ENCODE data around the gene FAM136A. TPM values are rescaled to one million over a fixed set of nuclear protein-coding genes. Genes with fewer than 3 reads are reported as not detected.
A peak's percentile ranks its signal among the peaks of the same experiment; 100 is the strongest.

Gene FAM136A
- total and polyA plus RNA-seq, 2 of the 13 experiments (the other 11 are each of a cell fraction or from before 2014, with no cell fraction given): 77.8 to 126 TPM

DNA sequence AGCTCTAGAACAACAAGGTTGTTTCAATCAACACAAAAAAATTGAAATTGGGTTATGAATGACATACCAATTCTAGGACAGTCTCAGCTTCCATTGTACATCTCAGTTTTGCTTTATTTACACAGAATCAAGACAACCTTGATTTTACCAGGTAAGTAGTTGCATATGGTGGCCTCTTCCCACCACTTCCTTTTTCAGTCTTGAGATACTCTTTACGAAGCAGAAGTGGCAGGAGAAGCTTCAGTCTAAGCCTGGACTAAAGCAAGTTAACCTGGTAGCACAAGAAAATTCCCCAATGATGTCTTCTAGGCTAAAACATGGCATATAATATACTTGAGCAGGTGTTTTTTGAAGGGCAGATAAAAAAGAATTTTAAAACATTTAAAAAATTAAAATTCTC is 10.7 kb upstream of the FAM136A start:
- Histone ChIP-seq H3K9ac (ENCODE audit: insufficient read depth, low read depth, low read length) (no peak overlapping the region), H3K27ac (ENCODE audit: extremely low read length, insufficient read depth, low read length) (no peak overlapping the region), H3K27me3 (ENCODE audit: control insufficient read depth in 1 of 2, insufficient read depth in 2 of 2, low read length in 2 of 2) (peaks cover 0 to 9% of the 10 kb centered on the region in 2 experiments; a peak in 1 of 5 replicates), H3K4me3 (replicated peaks in 1 of 3; ENCODE audit: insufficient read depth in 1 of 3, low read depth in 2 of 3, low read length in 3 of 3) (no peak overlapping the region), H3K4me1 (ENCODE audit: insufficient read depth, low read length) (no peaks in the 10 kb centered on the region), H2AFZ (ENCODE audit: low read length) (no peak overlapping the region), H3K4me2 (ENCODE audit: low read depth, low read length) (no peak overlapping the region), H3K36me3 (replicated peaks in 1 of 2; ENCODE audit: control insufficient read depth in 1 of 2, insufficient read depth in 2 of 2, low read length in 2 of 2) (no peaks in the 10 kb centered on the region), H3K79me2 (ENCODE audit: insufficient read depth, low read length) (no peaks in the 10 kb centered on the region), H4K20me1 (ENCODE audit: insufficient read depth, low read length) (no peaks in the 10 kb centered on the region), H3K9me3 (ENCODE audit: low read length) (no peaks in the 10 kb centered on the region)
- WGBS (ENCODE audit: low lambda C conversion rate): 15% methylated on average over 1 of the region's 1 CpG
- intact Hi-C loops (cut with micrococcal nuclease; ENCODE audit: unreplicated experiment) (no loop called here), in situ Hi-C loops (cut with HindIII; ENCODE audit: extremely low pct_ligation_motif_present, low pct_unique_long_range_greater_than_20kb) (no loop called here)
- TF ChIP-seq NR2F2 (IDR thresholded peaks at IDR 0.05; ENCODE audit: borderline replicate concordance, low read depth) (no peak), ZNF207 (IDR thresholded peaks at IDR 0.05; ENCODE audit: borderline replicate concordance) (no peak), TP53 (CRISPR knock-in tag; conservative IDR thresholded peaks at IDR 0.05) (no peak), IRF1 (CRISPR knock-in tag; IDR thresholded peaks at IDR 0.05; ENCODE audit: low read depth) (no peak), ZNF329 (CRISPR knock-in tag; IDR thresholded peaks at IDR 0.05; ENCODE audit: low read depth) (no peak), NAIF1 (CRISPR knock-in tag; IDR thresholded peaks at IDR 0.05; ENCODE audit: borderline replicate concordance) (no peak), TOPORS (CRISPR knock-in tag; IDR thresholded peaks at IDR 0.05) (no peak)
- ChIA-PET POLR2A (interaction anchor here (0.6 kb wide), 1 partner anchor 19 kb away, joined by 3 read pairs; the partner anchor contains the start of gene SNRPG), CTCF (ENCODE audit: low intra/inter-chr PET ratio, low total read pairs) (no interaction called here)
- no TSS peak for BruUV-seq (replicated peaks)
- FAIRE-seq (peak; percentile 12), ATAC-seq (no peak), DNase-seq (ENCODE audit: low spot score) (no peak)

DNA sequence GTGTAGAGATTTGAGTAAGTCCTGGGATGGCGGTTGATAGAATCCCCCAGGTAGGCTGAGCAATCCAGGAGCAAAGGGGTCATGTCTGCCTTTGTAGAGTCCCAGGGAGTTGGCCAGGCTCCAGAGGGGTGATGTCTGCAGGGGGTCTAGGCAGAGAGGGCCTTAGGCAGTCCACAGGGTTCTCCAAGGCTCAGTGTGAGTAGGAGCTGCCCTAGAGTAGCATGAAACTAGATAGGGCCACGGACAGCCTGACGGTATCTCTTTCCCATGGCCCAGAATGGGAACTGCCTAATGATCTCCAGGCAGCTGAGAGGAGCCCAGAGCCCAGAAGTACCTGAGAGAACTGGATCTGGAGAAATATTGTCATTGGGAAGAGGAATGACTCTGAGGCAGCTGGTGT is 9.0 kb upstream of the FAM136A start:
- POLR2A ChIA-PET: no interaction called here
- BruUV-seq (replicated peaks): no TSS peak
- peak; percentile 39; the same call in 1 of the 3 replicates for ATAC-seq
- H3K4me3 ChIP-seq (replicated peaks in 1 of 3; ENCODE audit: insufficient read depth in 1 of 3, low read depth in 2 of 3, low read length in 3 of 3): no peak overlapping the region
- peaks cover 0 to 9% of the 10 kb centered on the region in 2 experiments; a peak in 1 of 5 replicates for H3K27me3 ChIP-seq (ENCODE audit: control insufficient read depth in 1 of 2, insufficient read depth in 2 of 2, low read length in 2 of 2)
- H2AFZ ChIP-seq (ENCODE audit: low read length): no peak overlapping the region
- in situ Hi-C loops (cut with HindIII; ENCODE audit: extremely low pct_ligation_motif_present, low pct_unique_long_range_greater_than_20kb): no loop called here
- FAIRE-seq: no peak
- no peak overlapping the region for H3K9ac ChIP-seq (ENCODE audit: insufficient read depth, low read depth, low read length)
- H3K4me1 ChIP-seq (ENCODE audit: insufficient read depth, low read length): no peaks in the 10 kb centered on the region
- CTCF ChIA-PET (ENCODE audit: low intra/inter-chr PET ratio, low total read pairs): no interaction called here
- H3K27ac ChIP-seq (ENCODE audit: extremely low read length, insufficient read depth, low read length): no peak overlapping the region
- no peaks in the 10 kb centered on the region for H4K20me1 ChIP-seq (ENCODE audit: insufficient read depth, low read length)
- DNase-seq (ENCODE audit: low spot score): no peak
- no peaks in the 10 kb centered on the region for H3K36me3 ChIP-seq (replicated peaks in 1 of 2; ENCODE audit: control insufficient read depth in 1 of 2, insufficient read depth in 2 of 2, low read length in 2 of 2)
- intact Hi-C loops (cut with micrococcal nuclease; ENCODE audit: unreplicated experiment): no loop called here
- no peaks in the 10 kb centered on the region for H3K79me2 ChIP-seq (ENCODE audit: insufficient read depth, low read length)
- no peaks in the 10 kb centered on the region for H3K9me3 ChIP-seq (ENCODE audit: low read length)
- no peak overlapping the region for H3K4me2 ChIP-seq (ENCODE audit: low read depth, low read length)
- WGBS (ENCODE audit: low lambda C conversion rate): 43% methylated on average over 3 of the region's 3 CpGs
- TF ChIP-seq, protein P1, sequence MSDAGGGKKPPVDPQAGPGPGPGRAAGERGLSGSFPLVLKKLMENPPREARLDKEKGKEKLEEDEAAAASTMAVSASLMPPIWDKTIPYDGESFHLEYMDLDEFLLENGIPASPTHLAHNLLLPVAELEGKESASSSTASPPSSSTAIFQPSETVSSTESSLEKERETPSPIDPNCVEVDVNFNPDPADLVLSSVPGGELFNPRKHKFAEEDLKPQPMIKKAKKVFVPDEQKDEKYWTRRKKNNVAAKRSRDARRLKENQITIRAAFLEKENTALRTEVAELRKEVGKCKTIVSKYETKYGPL (CRISPR knock-in tag; IDR thresholded peaks at IDR 0.05): no peak
- TF ChIP-seq ZFP41 (CRISPR knock-in tag; IDR thresholded peaks at IDR 0.05; ENCODE audit: borderline replicate concordance) (no peak), ZNF569 (CRISPR knock-in tag; IDR thresholded peaks at IDR 0.05; ENCODE audit: borderline replicate concordance) (no peak), FOXJ3 (CRISPR knock-in tag; IDR thresholded peaks at IDR 0.05; ENCODE audit: borderline replicate concordance) (no peak), ZNF264 (CRISPR knock-in tag; IDR thresholded peaks at IDR 0.05) (no peak), ZNF350 (CRISPR knock-in tag; IDR thresholded peaks at IDR 0.05; ENCODE audit: borderline replicate concordance, low read depth) (no peak), PREB (CRISPR knock-in tag; IDR thresholded peaks at IDR 0.05) (no peak)
- TF ChIP-seq, protein P2, sequence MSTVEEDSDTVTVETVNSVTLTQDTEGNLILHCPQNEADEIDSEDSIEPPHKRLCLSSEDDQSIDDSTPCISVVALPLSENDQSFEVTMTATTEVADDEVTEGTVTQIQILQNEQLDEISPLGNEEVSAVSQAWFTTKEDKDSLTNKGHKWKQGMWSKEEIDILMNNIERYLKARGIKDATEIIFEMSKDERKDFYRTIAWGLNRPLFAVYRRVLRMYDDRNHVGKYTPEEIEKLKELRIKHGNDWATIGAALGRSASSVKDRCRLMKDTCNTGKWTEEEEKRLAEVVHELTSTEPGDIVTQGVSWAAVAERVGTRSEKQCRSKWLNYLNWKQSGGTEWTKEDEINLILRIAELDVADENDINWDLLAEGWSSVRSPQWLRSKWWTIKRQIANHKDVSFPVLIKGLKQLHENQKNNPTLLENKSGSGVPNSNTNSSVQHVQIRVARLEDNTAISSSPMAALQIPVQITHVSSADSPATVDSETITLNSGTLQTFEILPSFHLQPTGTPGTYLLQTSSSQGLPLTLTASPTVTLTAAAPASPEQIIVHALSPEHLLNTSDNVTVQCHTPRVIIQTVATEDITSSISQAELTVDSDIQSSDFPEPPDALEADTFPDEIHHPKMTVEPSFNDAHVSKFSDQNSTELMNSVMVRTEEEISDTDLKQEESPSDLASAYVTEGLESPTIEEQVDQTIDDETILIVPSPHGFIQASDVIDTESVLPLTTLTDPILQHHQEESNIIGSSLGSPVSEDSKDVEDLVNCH (CRISPR knock-in tag; IDR thresholded peaks at IDR 0.05): no peak

All from HepG2 (cell line).